SIG-M5 treated with dmso at 0.1 percent for 504 hours (cell line): ENCODE data around the gene RIMS3.
"Not testable (repeated sequence)": the region's sequence is repeated elsewhere in the genome, so short reads cannot be mapped to it uniquely, and the experiment has no call there.

ENCODE experiments used
- DNase-seq: peaks from one replicate; lab custom pipeline; 2025; ENCODE audit not compliant: unreplicated experiment; lab: John Stamatoyannopoulos, UW

The RIMS3 gene

GRCh38 chr1:40633523-40633922 is 32.0 kb downstream of the RIMS3 start:
- DNase-seq, result no peak

GRCh38 chr1:40630488-40631223 is 34.8 kb downstream of the RIMS3 start:
- DNase-seq, result no peak

- DNase-seq, result not testable (repeated sequence)
Observed at GRCh38 chr1:40629546-40629945, 35.9 kb downstream of the RIMS3 start.

GRCh38 chr1:40628903-40629292 is 36.6 kb downstream of the RIMS3 start:
- no peak for DNase-seq

DNA sequence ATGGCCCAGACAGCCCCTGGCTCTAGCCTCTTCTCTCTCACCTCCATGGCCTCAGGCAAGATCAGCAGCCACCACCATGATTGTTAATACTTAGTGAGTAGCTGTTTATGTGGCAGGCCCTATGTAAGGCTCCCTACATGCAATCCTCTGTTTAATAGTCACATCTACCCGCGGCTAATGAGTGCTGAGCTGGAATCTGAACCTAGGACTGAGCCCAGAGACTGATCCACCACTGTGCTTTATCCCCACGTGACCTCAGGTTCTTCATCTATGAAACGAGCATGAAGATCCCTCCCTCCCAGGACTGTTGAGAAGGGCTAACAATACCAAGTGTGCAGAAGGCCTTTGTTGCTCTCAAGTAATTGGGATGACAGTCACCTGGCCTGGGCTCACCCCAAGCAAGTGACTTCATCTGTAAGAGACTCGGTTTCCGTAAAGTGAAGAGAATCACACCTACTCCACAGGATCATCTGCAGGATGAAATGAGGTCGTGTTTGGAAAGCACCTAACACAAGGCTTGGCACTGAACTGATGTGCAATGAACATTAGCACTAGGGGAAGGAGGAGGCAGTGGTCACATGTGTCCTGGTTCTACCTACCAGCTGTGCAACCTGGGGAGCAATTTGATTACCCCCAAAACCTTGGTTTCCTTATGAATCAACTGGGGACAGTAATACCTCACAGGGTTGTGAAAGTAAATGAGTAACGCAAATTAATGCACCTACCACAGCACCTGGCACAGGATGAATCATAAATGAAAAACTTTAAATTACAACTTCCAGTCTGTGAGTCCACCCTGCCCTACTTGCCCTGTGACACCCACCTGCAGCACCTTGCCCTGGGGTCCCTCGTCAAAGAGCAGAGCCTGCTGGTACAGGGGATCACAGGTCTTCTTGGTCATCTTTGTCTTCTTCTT is 37.2 kb downstream of the RIMS3 start:
- no peak for DNase-seq

DNA sequence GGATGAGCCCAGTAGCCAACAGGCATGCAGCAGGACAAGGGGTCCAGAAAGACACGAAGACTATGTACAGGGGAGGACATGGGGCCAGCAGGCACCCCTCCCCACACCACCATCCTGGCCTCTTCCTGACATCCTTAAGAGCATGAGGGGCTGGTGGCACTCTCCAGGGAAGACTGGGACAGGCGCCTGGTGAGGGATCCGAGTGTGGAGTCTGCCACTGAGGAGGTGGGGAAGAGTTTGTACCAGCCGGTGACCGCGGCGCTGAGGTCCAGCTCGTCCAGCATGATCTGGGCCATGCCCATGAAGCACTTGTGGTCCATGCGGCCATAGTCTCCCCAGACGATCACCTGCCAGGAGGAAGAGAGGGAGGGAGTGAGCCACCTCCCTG is 39.1 kb downstream of the RIMS3 start:
- no peak for DNase-seq

GRCh38 chr1:40625476-40626382 is 39.8 kb downstream of the RIMS3 start:
- DNase-seq, result no peak

GRCh38 chr1:40625076-40625475 is 40.4 kb downstream of the RIMS3 start:
- peak; percentile 41 for DNase-seq

GRCh38 chr1:40622936-40623629 is 42.4 kb downstream of the RIMS3 start:
- no peak for DNase-seq

- DNase-seq, result no peak
Observed at GRCh38 chr1:40621821-40622450, 43.5 kb downstream of the RIMS3 start.

DNA sequence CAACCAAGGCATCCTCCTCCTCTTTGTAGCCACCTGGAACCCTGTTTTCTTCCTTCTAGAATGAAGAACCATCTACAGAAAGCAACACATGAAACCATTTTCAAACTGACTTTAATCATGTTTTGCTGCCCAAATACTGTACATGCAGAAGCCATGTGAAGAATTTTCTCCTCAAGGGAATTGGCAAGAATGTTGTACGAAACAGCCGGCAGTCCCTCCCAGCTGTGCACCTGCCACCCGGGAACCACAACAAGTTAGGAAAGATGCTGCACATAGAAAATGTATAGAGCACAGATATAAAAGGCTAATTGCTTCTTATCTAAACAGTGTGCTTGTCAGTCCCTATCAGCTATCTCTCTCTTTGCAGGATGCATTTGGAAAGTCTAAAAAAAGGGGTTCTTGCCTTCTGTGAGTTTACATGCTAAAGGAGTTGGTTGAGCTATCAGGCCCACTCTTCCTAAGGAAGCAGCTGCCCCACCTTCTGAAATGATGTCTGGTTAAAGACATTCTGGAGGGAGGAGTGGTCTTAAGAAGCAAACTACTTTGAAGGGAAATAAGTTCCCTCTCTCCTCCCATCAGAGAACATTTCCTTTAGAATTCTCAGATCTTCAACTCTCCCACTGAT is 44.8 kb downstream of the RIMS3 start:
- DNase-seq, result no peak

DNA sequence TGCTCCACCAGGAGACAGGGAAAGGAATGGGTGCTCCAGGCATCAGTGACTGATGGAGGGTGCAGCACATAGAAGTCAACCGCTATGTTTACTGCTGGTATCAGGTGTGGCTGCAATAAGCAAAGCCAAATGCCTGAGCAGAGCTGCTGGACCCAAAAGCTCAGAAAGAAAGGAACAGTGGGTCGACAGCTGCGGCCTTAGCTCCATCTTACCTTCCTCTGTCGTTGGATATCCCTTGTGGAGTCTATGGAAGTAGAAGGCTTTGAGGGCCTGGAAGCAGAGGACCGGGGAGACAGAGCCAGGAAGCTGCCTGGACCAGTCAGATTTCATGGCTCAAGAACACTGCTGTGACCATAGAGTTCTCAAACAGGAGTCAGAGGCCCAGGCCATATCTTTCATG is 45.3 kb downstream of the RIMS3 start:
- DNase-seq, result no peak

- no peak for DNase-seq
Observed at GRCh38 chr1:40618108-40618507, 47.4 kb downstream of the RIMS3 start.

DNA sequence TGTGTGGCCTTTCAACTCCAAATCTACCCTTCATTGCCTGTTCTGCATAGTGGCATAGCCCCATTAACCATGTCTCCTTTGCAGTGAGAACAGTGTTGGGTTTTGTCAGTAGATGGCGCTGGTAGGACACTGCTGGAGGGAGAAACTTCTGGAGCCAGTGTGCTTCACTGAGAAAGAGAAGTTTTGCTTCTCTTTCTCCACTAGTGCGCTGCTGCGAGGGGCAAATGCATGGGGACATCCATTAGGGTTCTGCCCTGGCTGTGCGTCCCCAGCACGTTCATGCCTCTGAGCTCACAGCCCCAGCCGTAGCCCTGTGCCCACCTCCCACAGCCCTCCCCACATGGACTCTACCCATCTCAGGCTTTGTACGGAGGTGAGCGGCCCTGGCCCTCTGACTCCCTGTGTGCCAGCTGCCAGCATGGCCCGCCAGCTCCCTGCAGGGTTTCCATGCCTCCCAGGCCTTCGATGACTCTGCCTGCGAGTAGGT is 53.1 kb downstream of the RIMS3 start:
- DNase-seq, result peak; percentile 63

- no peak for DNase-seq
Observed at GRCh38 chr1:40610156-40610555, 55.3 kb downstream of the RIMS3 start.

- no peak for DNase-seq
Observed at GRCh38 chr1:40607921-40608320, 57.6 kb downstream of the RIMS3 start.

DNA sequence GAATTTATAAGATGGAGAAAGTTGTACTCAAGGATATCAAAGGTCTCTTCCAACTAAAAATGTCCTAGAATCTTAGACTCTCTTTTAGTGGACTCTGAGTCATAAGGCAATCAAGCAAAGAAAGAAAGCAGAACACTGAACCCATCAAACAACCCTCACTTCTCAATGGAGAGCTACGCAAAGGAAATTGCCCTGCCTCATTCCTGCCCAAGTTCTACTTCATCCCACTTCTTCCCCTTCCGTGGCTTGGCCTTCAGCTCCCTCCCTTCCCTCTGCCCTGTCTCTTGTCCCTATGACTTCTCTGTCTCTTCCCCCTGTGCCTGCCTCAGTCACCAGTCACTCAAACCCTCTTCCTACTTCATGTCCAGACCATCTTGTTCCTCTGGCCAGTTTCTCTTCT is 58.5 kb downstream of the RIMS3 start:
- no peak for DNase-seq

GRCh38 chr1:40606194-40606593 is 59.3 kb downstream of the RIMS3 start:
- no peak for DNase-seq

- peak; percentile 53 for DNase-seq
Observed at GRCh38 chr1:40599926-40600325, 65.6 kb downstream of the RIMS3 start.

DNA sequence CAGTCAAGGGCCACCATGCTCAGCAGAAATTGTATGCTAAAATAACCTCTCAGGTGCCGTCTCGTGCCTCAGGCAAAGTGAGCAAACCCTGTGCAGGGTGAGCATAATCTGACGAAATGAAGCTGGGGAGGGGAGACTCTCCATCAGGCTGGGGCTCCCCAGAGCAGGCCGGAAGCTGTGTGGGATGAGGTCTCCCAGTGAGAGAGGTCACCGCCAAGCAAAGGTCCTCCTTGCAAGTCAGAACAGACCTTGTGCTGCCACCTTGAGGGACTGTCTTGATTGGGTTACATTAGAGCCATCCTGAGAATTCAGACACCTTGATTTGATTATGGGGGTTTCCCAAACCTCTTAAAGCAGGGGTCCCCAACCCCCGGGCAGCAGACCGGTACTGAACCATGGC is 69.9 kb downstream of the RIMS3 start:
- no peak for DNase-seq
